Adrenal gland (tissue), 12 donors: Measurements from ENCODE around the gene OR9Q2. TPM values are rescaled to one million over a fixed set of nuclear protein-coding genes. Genes with fewer than 3 reads are reported as not detected.
"Not testable (repeated sequence)": the region's sequence is repeated elsewhere in the genome, so short reads cannot be mapped to it uniquely, and the experiment has no call there.

Source experiments
- DNase-seq, 7 donors: peaks; one replicate each; pipeline ENCODE4 v3.0.0-alpha.2; 2019 to 2020
- H3K27ac ChIP-seq, 5 donors: fragments of 200-600 bp; sonication (generic) in 4 of 5; 1 replicate in 3 of 5; 2 replicates in 2 of 5; pipeline versions ENCODE4 v1.5.1 to v1.8.0; 2016 to 2020; ENCODE audit warnings: mild to moderate bottlenecking in 1 of 5
- H3K27me3 ChIP-seq: fragments of 200-600 bp; 2 replicates; pipeline ENCODE4 v1.8.0; 2021
- H3K36me3 ChIP-seq, 2 donors: fragments of 200-600 bp; replicated peaks in 1 of 2; 1 replicate in 1 of 2; 2 replicates in 1 of 2; pipeline versions ENCODE4 v1.5.1 to v1.8.0; 2018 to 2022
- H3K4me1 ChIP-seq, 2 donors: fragments of 200-600 bp; replicated peaks in 1 of 2; 1 replicate in 1 of 2; 2 replicates in 1 of 2; pipeline versions ENCODE4 v1.5.1 to v1.8.0; 2018 to 2021
- H3K4me3 ChIP-seq, 4 donors: fragments of 200-600 bp; sonication (generic) in 3 of 4; one replicate each; pipeline ENCODE4 v1.5.1; 2016 to 2018
- H3K9me3 ChIP-seq, 3 donors: fragments of 200-600 bp; sonication (generic) in 1 of 3; replicated peaks in 1 of 3; 1 replicate in 2 of 3; 2 replicates in 1 of 3; pipeline versions ENCODE4 v1.5.1 to v1.8.0; 2016 to 2021
- POLR2A ChIP-seq, 2 donors: fragments of 450-650 bp; IDR thresholded peaks; one replicate each; pipeline ENCODE4 v1.6.1; 2017; ENCODE audit warnings: antibody characterized with exemption in 2 of 2, mild to moderate bottlenecking in 2 of 2, moderate library complexity in 1 of 2
- WGBS, 4 donors: extraction: QIAGEN DNeasy Blood & Tissue Kit in 2 of 4; methylation state at CpG; one replicate each; pipeline versions ENCODE4 v1.1.5 to v1.1.7; 2013 to 2017; 5-methylcytosine and 5-hydroxymethylcytosine counted together
- intact Hi-C, 2 donors: fragments of 100-400 bp; cut with DNase I; formaldehyde crosslinking; loops; one replicate each; pipeline versions ENCODE4 v1.14.1 to v1.15.0; 2022 to 2023
- polyA plus RNA-seq, 3 donors: library from polyadenylated mRNA; stranded (reverse); fragments of 200-250 nt in 2 of 3; fragments of 350-450 nt in 1 of 3; fragmentation: Illumina TruSeq in 1 of 3; extraction: RNeasy Lipid Tissue Mini Kit (QIAGEN cat#74804) in 1 of 3; gene quantifications; one replicate each; pipeline ENCODE4 v1.2.3, GENCODE V29; 2013 to 2014
- total RNA-seq, 9 donors: library from RNA; depleted of rRNA in 4 of 9; stranded (reverse); fragments of >200 nt in 4 of 9; fragments of 120-200 nt in 1 of 9; fragmentation: NEBNext Ultra II Directional in 1 of 9; extraction: Animal tissue kit (Norgen Biotek cat#: 25700) in 1 of 9; gene quantifications; one replicate each; pipeline versions ENCODE4 v1.1.0 to v1.2.4, GENCODE V29; 2013 to 2023
- TF ChIP-seq, protein P1 (sequence below), 6 experiments: fragments of 450-650 bp in 4 of 6; fragments of 200-600 bp in 2 of 6; sonication (generic) in 1 of 6; IDR thresholded peaks; 1 replicate in 5 of 6; 2 replicates in 1 of 6; pipeline versions ENCODE4 v1.5.1 to v1.8.0; 2016 to 2021; ENCODE audit warnings: antibody characterized with exemption in 6 of 6, mild to moderate bottlenecking in 2 of 6, moderate library complexity in 1 of 6
- donor health status: healthy with polysubstance abuse.
- donor health status: Bipolar disorder and iron deficiency.
- donor health status: DM: yes; HTN: yes; CAD: no.
- donor health status: DM: no; HTN: no; CAD: no.
- donor health status: DM: no; HTN: no; CAD: no.
- donor health status: DM: yes; HTN: yes; CAD: no.

OR9Q2 gene
- total and polyA plus RNA-seq, 12 donors, result not detected

DNA sequence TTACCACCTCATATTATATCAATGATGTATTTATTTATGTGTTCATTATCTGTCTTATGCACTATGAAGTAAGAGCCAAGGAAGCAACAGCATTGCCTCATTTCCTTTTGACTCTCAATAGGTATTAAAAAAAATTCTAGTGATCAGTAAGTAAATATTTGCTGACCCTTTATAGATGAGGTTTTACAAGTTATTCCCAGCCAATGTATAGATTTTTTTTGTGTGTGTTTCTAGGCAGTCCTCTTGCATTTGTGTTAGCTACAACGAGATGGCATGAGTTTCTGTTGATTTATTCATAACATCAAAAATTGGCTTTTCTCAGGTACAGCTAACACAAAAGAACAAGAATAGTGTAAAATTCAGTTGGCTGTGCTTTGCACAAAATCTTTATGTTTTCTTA is 10.4 kb downstream of the OR9Q2 start:
- no peak for TF ChIP-seq POLR2A (IDR thresholded peaks at IDR 0.05)
- TF ChIP-seq, protein P1, sequence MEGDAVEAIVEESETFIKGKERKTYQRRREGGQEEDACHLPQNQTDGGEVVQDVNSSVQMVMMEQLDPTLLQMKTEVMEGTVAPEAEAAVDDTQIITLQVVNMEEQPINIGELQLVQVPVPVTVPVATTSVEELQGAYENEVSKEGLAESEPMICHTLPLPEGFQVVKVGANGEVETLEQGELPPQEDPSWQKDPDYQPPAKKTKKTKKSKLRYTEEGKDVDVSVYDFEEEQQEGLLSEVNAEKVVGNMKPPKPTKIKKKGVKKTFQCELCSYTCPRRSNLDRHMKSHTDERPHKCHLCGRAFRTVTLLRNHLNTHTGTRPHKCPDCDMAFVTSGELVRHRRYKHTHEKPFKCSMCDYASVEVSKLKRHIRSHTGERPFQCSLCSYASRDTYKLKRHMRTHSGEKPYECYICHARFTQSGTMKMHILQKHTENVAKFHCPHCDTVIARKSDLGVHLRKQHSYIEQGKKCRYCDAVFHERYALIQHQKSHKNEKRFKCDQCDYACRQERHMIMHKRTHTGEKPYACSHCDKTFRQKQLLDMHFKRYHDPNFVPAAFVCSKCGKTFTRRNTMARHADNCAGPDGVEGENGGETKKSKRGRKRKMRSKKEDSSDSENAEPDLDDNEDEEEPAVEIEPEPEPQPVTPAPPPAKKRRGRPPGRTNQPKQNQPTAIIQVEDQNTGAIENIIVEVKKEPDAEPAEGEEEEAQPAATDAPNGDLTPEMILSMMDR (IDR thresholded peaks at IDR 0.05), result no peak
- WGBS, 4 donors, result 36 to 58% (median 45%) methylated on average over 1 of the region's 1 CpG
- Histone ChIP-seq H3K36me3 (no peaks in the 10 kb centered on the region), H3K27me3 (no peaks in the 10 kb centered on the region), H3K4me3 (no peak overlapping the region), H3K9me3 (no peaks in the 10 kb centered on the region), H3K27ac (no peak overlapping the region), H3K4me1 (no peaks in the 10 kb centered on the region)
- no peak for DNase-seq
- intact Hi-C loops, result no loop called here

DNA sequence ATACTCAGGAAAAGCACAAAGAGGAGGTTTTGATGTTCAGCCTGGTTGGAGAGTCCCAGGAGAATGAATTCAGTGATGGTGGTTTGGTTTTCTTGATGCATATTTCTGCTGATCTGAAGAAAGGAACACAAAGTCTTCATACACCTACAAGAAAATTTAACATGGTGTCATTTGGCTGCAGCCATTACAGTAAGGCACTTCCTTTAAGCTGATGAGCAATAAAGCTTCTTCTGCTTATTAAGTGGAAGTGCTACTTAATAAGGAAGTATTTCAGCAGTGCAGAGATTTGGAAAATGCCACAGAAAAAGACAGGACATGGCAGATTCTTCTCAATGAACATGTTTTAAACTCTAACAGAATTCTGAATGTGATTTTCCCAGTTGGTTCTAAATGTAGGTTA is 15.2 kb downstream of the OR9Q2 start, which contains the start of gene OR1S2:
Gene OR1S2, minus strand, starts transcription at position 101 of the 400 bp plus-strand sequence. Its CDS starts 0 bp downstream, at position 101.
- H3K27ac ChIP-seq, result no peak within 1 kb of the TSS
- H3K27me3 ChIP-seq, result no peaks in the 10 kb centered on the region
- no peak for DNase-seq
- intact Hi-C loops, result no loop called here
- no peak within 1 kb of the TSS for H3K4me3 ChIP-seq
- no peaks in the 10 kb centered on the region for H3K9me3 ChIP-seq
- no peaks in the 10 kb centered on the region for H3K4me1 ChIP-seq
- TF ChIP-seq POLR2A (IDR thresholded peaks at IDR 0.05), result no peak
- no peaks in the 10 kb centered on the region for H3K36me3 ChIP-seq

GRCh38 chr11:58212420-58212819 is 23.6 kb downstream of the OR9Q2 start, which contains the start of gene OR1S1:
OR1S1 (plus strand) TSS chr11:58212720.
- H3K27me3 ChIP-seq, intact Hi-C loops: not testable (repeated sequence)

GRCh38 chr11:58216476-58216875 is 27.6 kb downstream of the OR9Q2 start:
- no peak for DNase-seq
- Histone ChIP-seq H3K4me1 (no peaks in the 10 kb centered on the region), H3K27ac (no peak overlapping the region), H3K9me3 (no peaks in the 10 kb centered on the region), H3K27me3 (no peaks in the 10 kb centered on the region), H3K4me3 (no peak overlapping the region), H3K36me3 (no peaks in the 10 kb centered on the region)
- TF ChIP-seq POLR2A (IDR thresholded peaks at IDR 0.05), result no peak
- TF ChIP-seq, protein P1 (IDR thresholded peaks at IDR 0.05), result no peak
- intact Hi-C loops, result no loop called here

More at GRCh38 chr11:58212420-58212819, 23.6 kb downstream of the OR9Q2 start, which contains the start of gene OR1S1:
- not testable (repeated sequence) for H3K4me1 ChIP-seq, DNase-seq, H3K4me3 ChIP-seq, H3K9me3 ChIP-seq, H3K27ac ChIP-seq, H3K36me3 ChIP-seq
- 72 to 83% (median 77%) methylated on average over 2 of the region's 2 CpGs for WGBS, 4 donors

DNA sequence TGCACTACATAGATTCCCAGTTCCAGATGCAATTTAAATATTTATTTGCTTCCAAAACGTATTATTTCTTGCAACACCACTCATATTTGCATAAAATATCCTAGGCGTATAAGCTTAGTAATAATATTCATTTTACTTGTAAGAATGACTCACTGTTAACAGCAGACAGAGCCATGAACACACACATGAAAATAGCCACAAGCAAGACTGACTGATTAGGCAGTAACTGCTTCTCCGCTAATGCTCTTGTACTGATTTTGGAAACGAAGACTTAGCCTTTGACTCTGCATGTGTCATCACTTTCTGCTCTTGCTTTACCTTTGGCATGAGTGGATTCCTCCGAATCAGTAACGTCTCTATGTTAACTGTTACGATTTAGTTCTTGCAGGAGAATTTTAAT is 33.9 kb downstream of the OR9Q2 start:
- H3K4me3 ChIP-seq, result no peak overlapping the region
- no peaks in the 10 kb centered on the region for H3K36me3 ChIP-seq
- 59 to 74% (median 65%) methylated on average over 7 of the region's 7 CpGs for WGBS, 4 donors
- TF ChIP-seq POLR2A (IDR thresholded peaks at IDR 0.05), result no peak
- TF ChIP-seq, protein P1 (IDR thresholded peaks at IDR 0.05), result no peak
- DNase-seq, result no peak
- no peaks in the 10 kb centered on the region for H3K27me3 ChIP-seq
- H3K4me1 ChIP-seq, result no peaks in the 10 kb centered on the region
- H3K9me3 ChIP-seq, result no peaks in the 10 kb centered on the region
- no peak overlapping the region for H3K27ac ChIP-seq
- intact Hi-C loops, result no loop called here
